Colonic mucosa (tissue), 4 donors: ENCODE measurements around the gene MSH3. TPM values are rescaled to one million over a fixed set of nuclear protein-coding genes. Genes with fewer than 3 reads are reported as not detected.

Source experiments
- DNase-seq: peaks from one replicate; pipeline ENCODE4 v3.0.0-alpha.2; 2020
- H3K27ac ChIP-seq: fragments of 200-600 bp; one replicate; pipeline ENCODE4 v1.8.0; 2021
- H3K27me3 ChIP-seq: fragments of 200-600 bp; one replicate; pipeline ENCODE4 v1.8.0; 2021
- H3K36me3 ChIP-seq: fragments of 200-600 bp; one replicate; pipeline ENCODE4 v1.8.0; 2021
- H3K4me1 ChIP-seq: fragments of 200-600 bp; one replicate; pipeline ENCODE4 v1.8.0; 2021; ENCODE audit warnings: mild to moderate bottlenecking
- H3K4me3 ChIP-seq: fragments of 200-600 bp; one replicate; pipeline ENCODE4 v1.8.0; 2021
- H3K9ac ChIP-seq, 2 donors: one replicate each; pipeline ENCODE4 v1.7.0; 2013; ENCODE audit warnings: control low read depth in 2 of 2, low read depth in 2 of 2, low read length in 2 of 2
- H3K9me3 ChIP-seq: fragments of 200-600 bp; one replicate; pipeline ENCODE4 v1.8.0; 2021
- intact Hi-C: fragments of 100-400 bp; cut with DNase I; formaldehyde crosslinking; loops from one replicate; pipeline ENCODE4 v1.14.1; 2022
- total RNA-seq, 2 donors: library from RNA; stranded (reverse); fragmentation: NEBNext Ultra II Directional in 1 of 2; extraction: Animal tissue kit (Norgen Biotek cat#: 25700) in 1 of 2; gene quantifications; one replicate each; pipeline ENCODE4 v1.2.1, GENCODE V29; 2021
- TF ChIP-seq, protein P1 (sequence below): fragments of 200-600 bp; IDR thresholded peaks from one replicate; pipeline ENCODE4 v1.8.0; 2022; ENCODE audit warnings: antibody characterized with exemption, mild to moderate bottlenecking
- donor health status: healthy.
- donor health status: DM: no; HTN: no; CAD: no.
- donor health status: DM: no; HTN: no; CAD: no.

Gene MSH3
- total RNA-seq, 2 donors from 2014 or later: 15.1 to 16.3 TPM

DNA sequence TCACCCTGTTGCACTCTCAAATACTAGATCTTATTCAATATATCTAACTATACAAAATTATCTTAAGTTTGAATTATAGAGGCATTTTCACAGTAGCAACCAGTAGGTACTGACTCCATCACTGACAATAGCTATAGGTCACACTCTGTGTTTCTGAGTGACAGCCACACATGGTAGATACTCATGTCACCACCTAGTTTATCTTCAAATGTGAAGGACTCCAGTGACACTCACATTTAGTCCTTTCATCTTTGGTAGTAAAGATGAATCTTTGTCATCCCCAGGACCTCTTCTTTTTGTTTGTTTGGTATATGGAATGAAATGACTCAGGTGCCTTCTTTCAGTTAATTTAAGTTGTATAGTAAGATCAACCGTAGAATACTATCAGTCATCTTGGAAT, 102.8 kb downstream of the MSH3 start:
- no peak for DNase-seq
- intact Hi-C loops: no loop called here
- Histone ChIP-seq H3K9ac (no peak overlapping the region), H3K9me3 (no peaks in the 10 kb centered on the region), H3K27me3 (no peaks in the 10 kb centered on the region), H3K27ac (no peak overlapping the region), H3K4me1 (no peaks in the 10 kb centered on the region), H3K36me3 (no peaks in the 10 kb centered on the region), H3K4me3 (no peak overlapping the region)
- TF ChIP-seq, protein P1, sequence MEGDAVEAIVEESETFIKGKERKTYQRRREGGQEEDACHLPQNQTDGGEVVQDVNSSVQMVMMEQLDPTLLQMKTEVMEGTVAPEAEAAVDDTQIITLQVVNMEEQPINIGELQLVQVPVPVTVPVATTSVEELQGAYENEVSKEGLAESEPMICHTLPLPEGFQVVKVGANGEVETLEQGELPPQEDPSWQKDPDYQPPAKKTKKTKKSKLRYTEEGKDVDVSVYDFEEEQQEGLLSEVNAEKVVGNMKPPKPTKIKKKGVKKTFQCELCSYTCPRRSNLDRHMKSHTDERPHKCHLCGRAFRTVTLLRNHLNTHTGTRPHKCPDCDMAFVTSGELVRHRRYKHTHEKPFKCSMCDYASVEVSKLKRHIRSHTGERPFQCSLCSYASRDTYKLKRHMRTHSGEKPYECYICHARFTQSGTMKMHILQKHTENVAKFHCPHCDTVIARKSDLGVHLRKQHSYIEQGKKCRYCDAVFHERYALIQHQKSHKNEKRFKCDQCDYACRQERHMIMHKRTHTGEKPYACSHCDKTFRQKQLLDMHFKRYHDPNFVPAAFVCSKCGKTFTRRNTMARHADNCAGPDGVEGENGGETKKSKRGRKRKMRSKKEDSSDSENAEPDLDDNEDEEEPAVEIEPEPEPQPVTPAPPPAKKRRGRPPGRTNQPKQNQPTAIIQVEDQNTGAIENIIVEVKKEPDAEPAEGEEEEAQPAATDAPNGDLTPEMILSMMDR: no peak

DNA sequence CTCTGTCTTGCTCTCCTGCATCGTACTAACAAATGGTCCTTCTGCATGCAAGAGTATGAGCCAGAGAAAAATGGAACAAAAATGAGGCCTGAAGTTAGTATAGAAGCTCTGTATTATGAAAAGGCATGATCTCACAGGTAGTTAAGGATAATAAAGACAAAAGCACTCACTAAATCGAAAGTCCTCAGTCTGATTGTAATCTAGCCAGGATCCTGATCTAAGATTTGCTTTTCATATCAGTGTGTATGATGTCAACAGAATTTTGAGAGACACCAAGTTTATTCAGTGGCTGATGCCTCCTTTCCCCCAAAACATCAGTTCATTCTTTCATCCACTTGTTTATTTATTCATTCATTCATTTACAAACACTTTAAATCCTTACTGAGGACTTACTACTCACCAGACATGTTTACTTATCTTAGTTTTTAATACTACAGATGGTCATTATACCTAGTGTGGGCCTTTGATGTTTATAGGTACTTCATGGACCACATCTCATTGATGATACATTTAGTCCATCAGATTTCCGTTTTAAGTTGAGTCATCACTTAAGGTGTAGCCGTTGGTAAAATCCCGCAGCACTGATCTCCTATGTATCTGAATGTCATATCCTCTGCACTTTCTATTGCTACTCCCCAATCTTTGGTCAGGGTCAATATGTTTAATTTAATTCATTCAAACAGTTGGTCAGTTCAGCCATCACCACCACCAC, 105.6 kb downstream of the MSH3 start:
- no peaks in the 10 kb centered on the region for H3K9me3 ChIP-seq
- no peaks in the 10 kb centered on the region for H3K4me1 ChIP-seq
- TF ChIP-seq, protein P1: no peak
- H3K27ac ChIP-seq: no peak overlapping the region
- intact Hi-C loops: no loop called here
- DNase-seq: no peak
- H3K27me3 ChIP-seq: no peaks in the 10 kb centered on the region
- no peak overlapping the region for H3K9ac ChIP-seq
- no peak overlapping the region for H3K4me3 ChIP-seq
- no peaks in the 10 kb centered on the region for H3K36me3 ChIP-seq

DNA sequence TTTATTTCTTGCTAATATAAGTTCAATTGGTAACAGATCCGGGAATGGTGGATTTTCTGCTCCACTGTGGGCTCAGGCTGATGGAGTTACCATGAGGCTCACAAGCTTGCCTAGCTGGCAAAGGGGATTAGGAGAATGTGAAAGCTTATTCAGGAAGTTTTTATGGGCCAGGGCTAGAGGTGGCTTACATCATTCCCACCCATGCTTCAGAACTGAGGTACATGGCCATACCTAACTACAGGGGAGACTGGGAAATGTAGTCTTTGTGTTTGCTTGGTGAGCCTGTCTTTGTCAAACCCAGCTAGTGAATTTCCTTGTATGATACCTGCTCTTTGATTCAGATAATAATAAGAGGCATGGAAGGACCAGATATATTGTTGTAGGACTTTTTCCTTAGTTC, 106.2 kb downstream of the MSH3 start:
- H3K4me1 ChIP-seq: no peaks in the 10 kb centered on the region
- H3K9ac ChIP-seq: no peak overlapping the region
- intact Hi-C loops: no loop called here
- H3K9me3 ChIP-seq: no peaks in the 10 kb centered on the region
- TF ChIP-seq, protein P1: no peak
- no peaks in the 10 kb centered on the region for H3K36me3 ChIP-seq
- DNase-seq: no peak
- H3K27ac ChIP-seq: no peak overlapping the region
- H3K4me3 ChIP-seq: no peak overlapping the region
- no peaks in the 10 kb centered on the region for H3K27me3 ChIP-seq

DNA sequence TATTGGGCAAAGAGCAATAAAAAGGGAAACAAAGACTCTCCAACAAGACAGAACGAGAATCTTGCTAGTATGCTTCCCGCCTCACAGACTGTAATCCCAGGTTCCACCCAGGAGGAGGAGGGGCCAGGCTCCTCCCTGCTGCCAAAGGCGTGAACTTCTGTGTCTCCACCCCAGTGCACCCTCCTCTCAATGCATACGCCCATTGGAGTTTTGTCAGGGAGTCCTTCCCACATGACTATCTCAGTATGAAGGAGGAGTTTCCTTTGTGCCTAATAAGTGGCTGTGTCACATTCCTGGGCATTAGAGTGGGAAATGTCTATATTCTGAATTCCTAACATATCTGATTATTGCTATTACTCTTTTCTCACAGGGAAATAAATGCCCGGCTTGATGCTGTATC, 106.7 kb downstream of the MSH3 start:
- TF ChIP-seq, protein P1: no peak
- Histone ChIP-seq H3K9me3 (no peaks in the 10 kb centered on the region), H3K27me3 (no peaks in the 10 kb centered on the region), H3K4me3 (no peak overlapping the region), H3K4me1 (no peaks in the 10 kb centered on the region), H3K36me3 (no peaks in the 10 kb centered on the region), H3K9ac (no peak overlapping the region), H3K27ac (no peak overlapping the region)
- intact Hi-C loops: no loop called here
- no peak for DNase-seq

DNA sequence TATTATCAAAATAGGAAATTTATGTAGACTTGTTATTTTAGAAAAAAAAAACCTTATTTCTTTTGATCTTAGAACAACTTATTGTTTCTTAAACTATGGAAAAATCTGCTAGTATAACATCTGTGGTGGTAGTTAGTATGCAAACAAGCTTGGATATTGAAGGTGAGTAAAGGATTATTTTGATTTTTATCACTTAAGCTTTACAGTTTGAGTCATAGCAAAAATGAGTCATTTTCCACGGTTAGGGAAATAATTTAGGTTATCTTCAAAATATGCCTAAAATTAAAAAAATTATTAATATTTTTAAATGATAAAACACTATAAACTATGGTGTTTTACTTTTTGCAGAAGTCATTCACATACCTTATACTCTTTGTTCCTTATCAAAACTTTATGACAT, 107.5 kb downstream of the MSH3 start:
- Histone ChIP-seq H3K4me3 (no peak overlapping the region), H3K27me3 (no peaks in the 10 kb centered on the region), H3K9me3 (no peaks in the 10 kb centered on the region), H3K9ac (no peak overlapping the region), H3K27ac (no peak overlapping the region), H3K4me1 (no peaks in the 10 kb centered on the region), H3K36me3 (no peaks in the 10 kb centered on the region)
- intact Hi-C loops: no loop called here
- no peak for DNase-seq
- TF ChIP-seq, protein P1: no peak
